GM23338 (cell line): ENCODE measurements around the gene ESRRB. TPM values are rescaled to one million over a fixed set of nuclear protein-coding genes. Genes with fewer than 3 reads are reported as not detected.

Experiments
- ATAC-seq: fragments of 200-7000 bp; cut with Tn5 transposase; 3 replicates; pipeline ENCODE4 v1.9.1; 2020
- DNase-seq: peaks from one replicate; pipeline ENCODE4 v3.0.0-alpha.2; 2015; ENCODE audit warnings: low spot score
- H2AFZ ChIP-seq: fragments of 200-600 bp; sonication (generic); 2 replicates; pipeline ENCODE4 v1.8.0; 2016; ENCODE audit warnings: antibody characterized with exemption, mild to moderate bottlenecking, moderate library complexity
- H3F3A ChIP-seq: fragments of 200-600 bp; sonication (generic); replicated peaks from 2 replicates; pipeline ENCODE4 v1.8.0; 2017; ENCODE audit warnings: antibody characterized with exemption, mixed run types, low read depth
- H3K27ac ChIP-seq: fragments of 200-600 bp; sonication (generic); 2 replicates; pipeline ENCODE4 v1.6.1; 2016; ENCODE audit warnings: low read depth
- H3K27me3 ChIP-seq: fragments of 200-600 bp; sonication (generic); 2 replicates; pipeline ENCODE4 v1.8.0; 2016; ENCODE audit warnings: mild to moderate bottlenecking, mixed run types, moderate library complexity; ENCODE audit not compliant: insufficient read depth
- H3K36me3 ChIP-seq: fragments of 200-600 bp; sonication (generic); 2 replicates; pipeline ENCODE4 v1.8.0; 2016; ENCODE audit warnings: mild to moderate bottlenecking; ENCODE audit not compliant: insufficient read depth
- H3K4me1 ChIP-seq: fragments of 200-600 bp; sonication (generic); 2 replicates; pipeline ENCODE4 v1.8.0; 2016; ENCODE audit warnings: mild to moderate bottlenecking, moderate library complexity; ENCODE audit not compliant: insufficient read depth
- H3K4me2 ChIP-seq: fragments of 200-600 bp; sonication (generic); 2 replicates; pipeline ENCODE4 v1.7.1; 2017; ENCODE audit warnings: mixed run types
- H3K4me3 ChIP-seq: fragments of 200-600 bp; sonication (generic); 2 replicates; pipeline ENCODE4 v1.6.1; 2016; ENCODE audit warnings: mixed run types
- H3K79me2 ChIP-seq: fragments of 200-600 bp; sonication (generic); replicated peaks from 2 replicates; pipeline ENCODE4 v1.8.0; 2017; ENCODE audit warnings: mild to moderate bottlenecking; ENCODE audit not compliant: insufficient read depth
- H3K9me2 ChIP-seq: fragments of 200-600 bp; sonication (generic); 2 replicates; pipeline ENCODE4 v1.8.0; 2017; ENCODE audit not compliant: insufficient read depth
- H4K20me1 ChIP-seq: fragments of 200-600 bp; sonication (generic); replicated peaks from 2 replicates; pipeline ENCODE4 v1.8.0; 2017; ENCODE audit warnings: mild to moderate bottlenecking; ENCODE audit not compliant: insufficient read depth
- H3K27ac Mint-ChIP-seq: 2 replicates; pipeline ENCODE4 v1.8.0; 2020; ENCODE audit warnings: inconsistent platforms, mild to moderate bottlenecking, moderate library complexity, mixed read lengths
- H3K27me3 Mint-ChIP-seq: 3 replicates; pipeline ENCODE4 v1.8.0; 2022; ENCODE audit warnings: low read depth, mild to moderate bottlenecking, moderate library complexity, mixed read lengths, inconsistent platforms; ENCODE audit not compliant: insufficient read depth, poor library complexity
- H3K36me3 Mint-ChIP-seq: 3 replicates; pipeline ENCODE4 v1.8.0; 2021; ENCODE audit warnings: low read depth, mild to moderate bottlenecking, inconsistent platforms, moderate library complexity, mixed read lengths
- H3K4me1 Mint-ChIP-seq: 3 replicates; pipeline ENCODE4 v1.8.0; 2020; ENCODE audit warnings: mild to moderate bottlenecking, inconsistent platforms, mixed read lengths
- H3K4me3 Mint-ChIP-seq: 3 replicates; pipeline ENCODE4 v1.8.0; 2021; ENCODE audit warnings: moderate library complexity, mild to moderate bottlenecking, inconsistent platforms, mixed read lengths
- H3K9me3 Mint-ChIP-seq: 3 replicates; pipeline ENCODE4 v1.8.0; 2020; ENCODE audit warnings: moderate library complexity, mild to moderate bottlenecking, inconsistent platforms, mixed read lengths
- CREB1 ChIP-seq: fragments of 250-450 bp; sonication (Bioruptor Pico); IDR thresholded peaks from 2 replicates; pipeline ENCODE4 v1.5.0; 2020; ENCODE audit warnings: low read depth, mild to moderate bottlenecking, moderate library complexity
- EZH2phosphoT487 ChIP-seq: fragments of 200-600 bp; sonication (generic); IDR thresholded peaks from one replicate; pipeline ENCODE4 v1.8.1; 2018; ENCODE audit warnings: antibody characterized with exemption; ENCODE audit not compliant: unreplicated experiment
- JUNB ChIP-seq: IDR thresholded peaks from one replicate; pipeline ENCODE4 v1.6.1; 2016; ENCODE audit warnings: antibody characterized with exemption; ENCODE audit not compliant: unreplicated experiment
- NANOG ChIP-seq: IDR thresholded peaks from 2 replicates; pipeline ENCODE4 v1.6.1; 2016; ENCODE audit warnings: antibody characterized with exemption, borderline replicate concordance
- POLR2AphosphoS5 ChIP-seq: IDR thresholded peaks from 2 replicates; pipeline ENCODE4 v1.6.1; 2016; ENCODE audit warnings: antibody characterized with exemption, low read depth
- STAT1 ChIP-seq: IDR thresholded peaks from one replicate; pipeline ENCODE4 v1.6.1; 2016; ENCODE audit warnings: antibody characterized with exemption; ENCODE audit not compliant: unreplicated experiment
- ZNF462 ChIP-seq: fragments of 250-450 bp; sonication (Bioruptor Pico); IDR thresholded peaks from 2 replicates; pipeline ENCODE4 v1.5.0; 2020; ENCODE audit warnings: mild to moderate bottlenecking, moderate library complexity
- polyA plus RNA-seq: library from polyadenylated mRNA; unstranded; fragments of >200 nt; fragmentation: Nextera tagmentation; extraction: Ambion mirVana; gene quantifications from 2 replicates; pipeline ENCODE4 v1.2.1, GENCODE V29; 2016
- total RNA-seq: library from RNA; depleted of rRNA; stranded (reverse); fragments of >200 nt; shearing (Covaris generic); gene quantifications from 2 replicates; pipeline ENCODE4 v1.2.3, GENCODE V29; 2014

ESRRB gene
- total and polyA plus RNA-seq, 2 experiments from 2014 or later = 0.31 to 0.52 TPM

- TF ChIP-seq ZNF462 (CRISPR knock-in tag) = no peak
Observed at GRCh38 chr14:76550534-76550933, 174.6 kb downstream of the ESRRB start (continued).

GRCh38 chr14:76551116-76551515 lies 175.2 kb downstream of the ESRRB start:
- no peak overlapping the region for H3K4me3 ChIP-seq
- no peak overlapping the region for H3K27ac Mint-ChIP-seq
- no peak for ATAC-seq
- TF ChIP-seq ZNF462 (CRISPR knock-in tag) = no peak
- TF ChIP-seq CREB1 (CRISPR knock-in tag) = no peak
- no peak for TF ChIP-seq POLR2AphosphoS5
- no peak for TF ChIP-seq NANOG
- TF ChIP-seq EZH2phosphoT487 = no peak
- no peak for TF ChIP-seq STAT1
- TF ChIP-seq JUNB = no peak

More at GRCh38 chr14:76551116-76551515, 175.2 kb downstream of the ESRRB start:
- peaks cover 11% of the 10 kb centered on the region; the same call in 1 of the 2 replicates for H3K4me1 ChIP-seq
- H3K27me3 Mint-ChIP-seq = peaks cover 1% of the 10 kb centered on the region
- no peak for DNase-seq
- no peak overlapping the region for H3K4me3 Mint-ChIP-seq
- no peaks in the 10 kb centered on the region for H4K20me1 ChIP-seq
- H3K27ac ChIP-seq = no peak overlapping the region
- no peaks in the 10 kb centered on the region for H3F3A ChIP-seq
- no peaks in the 10 kb centered on the region for H3K27me3 ChIP-seq
- no peak overlapping the region for H3K4me2 ChIP-seq
- no peaks in the 10 kb centered on the region for H3K9me3 Mint-ChIP-seq
- peaks cover 16% of the 10 kb centered on the region for H3K4me1 Mint-ChIP-seq
- H3K36me3 Mint-ChIP-seq = no peaks in the 10 kb centered on the region
- no peaks in the 10 kb centered on the region for H3K9me2 ChIP-seq
- peak overlapping the region; percentile 80 for H2AFZ ChIP-seq
- H3K79me2 ChIP-seq = no peaks in the 10 kb centered on the region
- no peaks in the 10 kb centered on the region for H3K36me3 ChIP-seq
